Suppressor macrophage treated with lipopolysaccharide for 1 hour (primary cell): ENCODE measurements around the gene FAM221B.

Source experiments
- DNase-seq, 3 donors: peaks; one replicate each; pipeline ENCODE4 v3.0.0-alpha.2; 2020 to 2022

Gene FAM221B

DNA sequence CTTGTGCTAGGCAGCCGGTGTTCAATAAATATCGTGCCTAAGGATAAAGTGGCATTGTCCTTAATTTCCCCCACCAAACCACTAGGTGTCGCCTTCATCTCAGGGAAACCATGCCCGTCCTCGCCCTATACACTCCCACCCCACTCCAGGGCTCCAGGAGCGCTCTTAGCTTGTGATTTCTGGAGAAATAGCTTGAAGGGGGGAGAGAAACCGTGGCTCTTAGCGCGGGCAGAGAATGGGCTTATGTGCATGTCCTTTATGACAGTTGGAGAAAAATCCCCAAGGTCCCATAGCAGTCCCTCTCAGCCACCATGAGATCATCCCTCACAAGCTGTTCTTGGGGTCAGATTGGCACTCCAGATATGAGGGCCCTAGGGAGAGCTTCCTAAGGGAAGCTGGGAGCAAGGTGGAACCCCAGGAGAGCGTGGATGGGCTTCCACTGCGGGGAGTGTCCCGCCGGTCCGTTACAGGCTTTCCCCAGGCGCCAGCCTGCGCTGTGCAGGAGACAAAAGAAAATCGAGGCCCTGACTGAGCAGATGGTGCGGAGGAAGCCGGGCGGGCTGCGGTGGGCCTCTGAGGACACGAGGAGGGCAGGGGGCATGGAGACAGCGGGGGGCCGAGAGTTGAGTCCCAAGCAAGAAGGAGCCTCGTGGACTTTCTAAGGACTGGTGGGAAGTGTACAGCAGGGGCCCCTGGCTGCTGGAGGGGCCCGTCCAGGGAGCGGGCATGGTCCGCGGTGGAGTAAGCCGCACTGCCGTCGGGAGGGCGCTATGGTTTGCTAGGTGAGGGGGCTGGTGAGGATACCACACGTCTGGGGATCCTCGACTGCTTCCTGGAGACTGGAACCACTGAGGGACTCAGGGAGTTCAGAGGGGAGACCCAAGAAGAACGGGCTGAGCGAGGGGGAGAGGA is 37.9 kb downstream of the FAM221B start:
- DNase-seq: peak; percentile 71 to 82 (median 80)

DNA sequence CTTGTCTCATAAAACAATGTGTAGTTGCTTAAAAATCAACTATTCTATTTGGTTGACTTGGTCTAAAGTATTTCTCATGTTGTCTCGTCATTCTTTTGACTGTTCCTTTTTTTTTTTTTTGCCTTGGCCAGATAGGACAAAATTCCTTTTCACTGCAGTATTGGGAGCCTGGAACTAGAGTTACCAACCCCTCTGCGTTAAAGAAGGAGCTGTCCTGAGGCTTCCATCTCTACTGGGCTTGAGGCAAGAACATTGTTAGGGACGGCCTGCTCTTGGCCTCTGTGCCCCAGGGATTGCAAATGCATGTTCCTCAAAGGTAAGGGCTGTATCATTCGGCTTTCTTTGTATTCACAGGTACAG is 38.5 kb downstream of the FAM221B start:
- DNase-seq: no peak

DNA sequence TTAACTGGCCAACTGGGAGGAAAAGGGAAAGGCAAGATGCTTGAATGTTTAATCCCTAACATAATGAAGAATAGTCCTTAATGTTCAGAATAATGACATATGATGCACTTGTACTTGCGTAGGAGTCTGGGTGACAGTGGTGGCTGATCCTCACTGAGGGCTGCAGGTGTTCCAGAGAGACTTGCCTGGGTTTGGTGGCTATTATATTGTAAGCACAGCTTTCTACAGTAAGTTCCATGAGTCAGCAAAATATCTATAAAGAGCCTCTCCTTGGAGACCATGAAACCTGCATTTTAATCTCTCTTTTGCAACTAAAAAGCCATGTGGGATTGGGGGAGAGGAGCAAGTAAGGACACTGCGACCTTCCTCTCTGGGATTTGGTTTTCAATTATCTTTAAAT is 39.0 kb downstream of the FAM221B start:
- no peak for DNase-seq

DNA sequence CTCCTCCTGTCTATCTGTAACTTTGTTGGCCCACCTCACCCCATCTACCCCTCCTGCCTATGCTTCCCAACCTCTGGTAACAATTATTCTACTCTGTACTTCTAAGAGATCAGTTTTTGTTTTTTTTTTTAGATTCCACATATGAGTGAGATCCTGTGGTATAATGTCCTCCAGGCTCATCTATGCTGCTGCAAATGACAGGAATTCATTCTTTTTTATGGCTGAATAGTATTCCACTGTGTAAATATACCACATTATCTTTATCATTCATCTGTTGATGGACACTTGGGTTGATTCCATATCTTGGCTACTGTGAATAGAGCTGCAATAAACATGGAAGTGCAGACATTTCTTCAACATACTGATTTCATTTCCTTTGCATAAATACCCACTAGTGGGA is 45.1 kb downstream of the FAM221B start:
- DNase-seq: no peak

DNA sequence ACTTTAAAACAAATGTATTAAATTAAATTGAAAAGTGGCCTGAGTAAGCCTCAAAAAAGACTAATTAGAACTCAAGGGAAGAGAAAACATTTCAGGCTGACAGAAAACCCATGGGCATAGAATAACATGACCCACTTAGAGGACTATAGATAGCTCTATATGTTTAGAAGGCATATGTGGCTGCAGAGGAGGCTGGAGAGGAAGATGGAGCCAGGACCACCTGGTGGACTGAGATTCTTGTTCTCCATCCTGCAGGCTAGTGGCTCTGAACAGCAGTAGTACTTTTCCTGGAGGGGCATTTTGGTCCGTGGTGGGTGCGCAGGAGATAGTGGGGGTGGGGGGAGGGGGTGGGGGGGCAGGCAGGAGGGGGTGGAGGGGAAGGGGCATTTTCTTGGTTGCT is 47.5 kb downstream of the FAM221B start:
- DNase-seq: no peak

DNA sequence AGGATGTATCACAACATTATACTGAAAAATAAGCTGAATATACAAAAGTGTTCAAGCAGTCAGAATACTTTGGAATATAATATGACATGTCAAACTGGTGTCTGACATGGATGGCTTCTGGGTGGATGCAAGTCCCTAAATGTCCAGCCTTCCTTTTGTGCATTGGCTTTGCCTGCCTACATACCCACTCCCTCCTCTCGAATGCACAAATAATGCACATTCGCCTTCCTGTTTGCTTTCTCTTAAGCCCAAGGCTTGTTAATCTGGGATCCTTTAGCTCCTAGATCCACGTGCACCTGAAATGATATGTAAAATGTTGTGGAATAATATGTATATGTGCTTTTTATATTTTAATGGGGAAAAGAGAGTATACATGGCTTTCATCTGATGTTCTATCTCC is 50.0 kb downstream of the FAM221B start:
- DNase-seq: no peak

DNA sequence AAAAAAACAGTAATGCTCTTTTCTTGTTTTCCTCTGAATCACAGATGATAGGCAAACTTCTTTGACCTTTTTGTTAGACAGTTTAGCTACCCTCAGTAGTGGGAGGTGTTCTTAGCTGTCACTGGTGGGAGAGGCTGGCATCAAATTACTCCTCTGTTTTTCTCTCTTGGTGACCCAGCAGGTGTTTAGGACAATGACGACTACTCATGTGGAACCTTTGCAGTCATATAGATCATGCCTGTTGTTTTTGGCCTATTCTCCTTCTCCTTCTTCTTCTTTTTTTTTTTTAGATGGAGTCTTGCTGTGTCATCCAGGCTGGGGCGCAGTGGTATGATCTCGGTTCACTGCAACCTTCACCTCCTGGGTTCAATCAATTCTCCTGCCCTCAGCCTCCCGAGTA is 52.5 kb downstream of the FAM221B start:
- no peak for DNase-seq

DNA sequence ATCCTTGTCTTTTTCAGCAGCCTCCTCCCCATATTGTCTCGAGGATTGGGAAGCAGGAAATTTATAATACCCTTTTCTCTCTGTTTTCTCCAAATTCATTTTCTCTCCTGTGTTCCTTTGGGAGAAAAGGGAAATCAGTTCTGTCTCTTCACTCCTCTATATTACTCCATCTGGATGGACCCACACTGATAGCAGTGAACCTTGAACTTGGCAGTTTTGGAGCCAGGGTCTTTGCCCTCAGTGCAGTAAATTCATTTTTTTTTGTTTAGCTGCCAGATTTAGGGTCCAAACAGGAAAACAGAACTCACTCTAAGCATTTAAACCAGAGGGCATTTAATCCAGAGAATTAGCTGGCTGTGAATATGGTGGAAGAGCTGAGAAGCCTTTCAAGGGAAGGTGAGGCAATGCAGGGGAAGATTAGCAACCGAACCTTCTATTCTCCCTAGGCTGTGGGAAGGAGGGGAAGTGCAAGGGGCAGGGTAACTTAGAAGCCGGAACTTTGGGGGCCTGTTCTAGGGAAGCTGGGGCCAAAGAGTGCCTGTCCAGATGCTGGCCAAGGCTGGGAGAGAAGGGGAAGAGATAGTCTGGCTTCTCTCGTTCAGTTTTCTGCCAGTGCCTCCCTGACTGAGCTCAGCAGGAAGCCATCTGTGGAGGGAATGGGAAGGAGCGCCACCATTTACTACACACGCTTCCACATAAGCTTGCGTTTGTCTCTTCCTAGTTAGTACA is 53.5 kb downstream of the FAM221B start:
- DNase-seq: peak; percentile 64 to 69 (median 67)

DNA sequence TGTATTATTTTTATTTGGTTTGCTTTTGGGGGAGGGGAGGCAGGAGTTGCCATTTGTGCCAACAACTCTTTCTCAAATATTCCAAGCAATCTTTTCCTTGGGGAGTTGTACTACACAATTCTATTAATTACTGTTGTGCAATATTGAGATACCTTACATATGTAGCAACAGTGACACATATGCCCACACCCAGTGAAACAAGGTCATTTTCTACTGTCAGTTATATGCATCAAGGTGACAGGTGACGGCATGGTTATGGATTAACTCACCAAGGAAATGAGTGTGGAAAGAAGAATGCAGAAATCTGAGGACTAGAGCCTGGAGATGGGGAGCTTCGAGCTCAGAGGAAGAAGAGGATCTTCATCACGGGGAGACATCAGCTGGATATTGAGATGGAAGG is 56.6 kb downstream of the FAM221B start:
- DNase-seq: no peak

DNA sequence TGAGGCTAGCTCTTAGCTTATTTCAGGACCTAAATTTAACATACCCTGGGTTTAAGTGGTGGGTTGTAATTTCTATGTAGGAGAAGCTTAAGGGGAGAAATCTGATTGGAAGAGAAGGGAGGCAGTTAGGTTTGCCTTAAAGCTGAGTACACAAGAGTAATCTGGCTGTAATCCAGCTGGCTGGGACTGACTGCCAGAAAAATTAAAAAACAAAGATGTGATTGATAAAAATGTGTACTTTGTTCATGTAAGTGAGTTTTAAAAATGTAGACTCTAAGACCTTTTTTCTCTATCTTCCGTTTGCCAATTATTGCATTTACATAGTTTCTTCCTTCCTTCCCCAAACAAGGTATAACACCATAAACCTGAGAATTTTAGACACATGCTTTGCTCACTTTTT is 57.0 kb downstream of the FAM221B start:
- DNase-seq: no peak

DNA sequence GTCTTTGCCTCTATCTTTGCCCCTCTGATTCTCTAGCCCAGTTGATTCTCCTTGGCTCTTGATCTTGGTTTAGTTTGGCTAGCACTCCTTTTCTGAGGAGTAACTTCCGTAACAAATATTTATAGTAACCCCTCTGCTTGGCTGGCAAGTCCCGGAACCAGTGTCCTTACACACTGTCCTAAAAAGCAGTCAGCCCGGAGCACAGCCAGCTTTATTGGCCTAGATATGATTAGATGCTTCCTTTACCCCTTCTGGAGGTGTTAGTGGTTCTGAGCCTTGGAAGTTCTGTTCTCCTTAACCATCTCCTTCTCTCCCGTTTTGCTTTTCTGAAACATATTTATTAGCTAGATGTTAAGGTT is 57.5 kb downstream of the FAM221B start:
- DNase-seq: no peak

DNA sequence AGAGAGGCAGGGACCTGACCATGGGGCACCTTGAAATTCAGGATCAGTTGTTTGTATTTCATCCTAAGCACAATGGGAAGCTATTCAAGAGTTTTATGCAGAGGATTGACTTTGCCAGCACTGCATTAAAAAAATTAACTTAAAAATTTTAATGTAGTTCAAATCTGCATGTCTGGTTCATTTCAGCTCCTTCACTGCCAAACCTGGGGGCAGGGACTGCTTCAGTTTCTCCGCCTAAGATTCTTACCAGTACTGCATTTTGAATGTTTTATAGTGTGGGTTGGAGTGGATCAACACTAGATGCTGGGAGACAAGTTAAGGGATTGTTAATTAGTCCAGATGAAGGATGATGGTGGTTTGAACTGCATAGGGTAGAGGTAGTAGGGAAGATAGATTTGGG is 58.8 kb downstream of the FAM221B start:
- no peak for DNase-seq

DNA sequence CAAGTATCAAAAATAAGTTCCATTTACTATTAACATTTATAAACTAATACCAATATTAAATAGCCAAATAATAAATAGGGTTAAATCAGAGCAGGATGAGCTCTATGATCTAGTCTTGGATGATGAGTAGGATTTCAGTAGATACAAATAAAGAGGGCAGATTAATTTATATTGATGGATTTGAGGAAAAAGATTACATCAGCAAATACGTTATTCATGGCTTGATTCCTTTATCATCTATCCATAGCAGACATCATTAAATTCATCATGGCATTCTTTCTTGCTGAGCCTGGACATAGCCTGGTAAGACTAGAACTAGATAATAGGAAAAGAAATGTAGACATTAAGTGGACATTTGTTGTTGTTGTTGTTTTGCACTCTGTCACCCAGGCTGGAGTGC is 61.1 kb downstream of the FAM221B start:
- no peak for DNase-seq

DNA sequence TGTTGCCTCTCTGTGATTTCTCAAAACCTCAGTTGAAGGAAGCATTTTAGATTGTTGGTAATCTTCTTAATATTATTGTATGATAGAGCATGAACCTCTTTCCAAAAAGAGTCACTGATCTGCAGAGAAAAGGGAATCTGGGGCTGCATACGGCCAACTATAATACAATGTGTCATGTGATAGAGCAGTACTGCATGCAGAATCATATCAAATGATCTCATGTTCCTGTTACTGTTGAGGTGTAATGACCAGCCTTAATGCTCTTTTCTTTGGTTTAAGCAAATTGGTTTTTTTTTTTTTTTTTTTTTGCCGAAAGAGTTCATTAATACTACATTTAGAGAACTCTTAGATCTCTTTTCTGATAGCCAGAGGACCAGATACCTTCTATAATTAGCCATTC is 61.5 kb downstream of the FAM221B start:
- no peak for DNase-seq
